ENCODE results near the gene FZD1. TPM values are rescaled to one million over a fixed set of nuclear protein-coding genes. Genes with fewer than 3 reads are reported as not detected.
A peak's percentile ranks its signal among the peaks of the same experiment; 100 is the strongest.

The FZD1 gene
- total RNA-seq, 1 experiment from 2014 or later = 2.7 TPM

GRCh38 chr7:91291902-91292301 is 27.7 kb downstream of the FZD1 start:
- Histone ChIP-seq H3K27ac (ENCODE audit: low read length) (no peak overlapping the region), H3K79me2 (ENCODE audit: low read length) (no peaks in the 10 kb centered on the region), H3K4me2 (ENCODE audit: low read length) (no peak overlapping the region), H3K9me2 (replicated peaks; ENCODE audit: low read length) (no peaks in the 10 kb centered on the region), H3K9ac (ENCODE audit: low read length) (no peak overlapping the region), H3K36me3 (ENCODE audit: low read depth, low read length) (no peaks in the 10 kb centered on the region), H2AFZ (ENCODE audit: low read length) (no peak overlapping the region), H3K27me3 (ENCODE audit: low read length) (no peaks in the 10 kb centered on the region; the same call in 1 of the 2 replicates), H3K4me3 (ENCODE audit: low read length) (no peak overlapping the region), H4K20me1 (ENCODE audit: low read length) (peaks cover 4% of the 10 kb centered on the region; the same call in 1 of the 2 replicates), H3F3A (ENCODE audit: low read length, unreplicated experiment) (no peaks in the 10 kb centered on the region), H3K9me3 (ENCODE audit: low read length) (no peaks in the 10 kb centered on the region), H3K4me1 (ENCODE audit: insufficient read depth, low read length) (no peaks in the 10 kb centered on the region; the same call in 1 of the 2 replicates)
- POLR2A ChIA-PET (ENCODE audit: unreplicated experiment) = no interaction called here
- intact Hi-C loops (cut with micrococcal nuclease) = no loop called here
- TF ChIP-seq EZH2 (IDR thresholded peaks at IDR 0.05; ENCODE audit: low read length, unreplicated experiment) (no peak), CTCF (conservative IDR thresholded peaks at IDR 0.05; ENCODE audit: low read depth, low read length) (no peak; the same call in 1 of the 2 replicates), EZH2phosphoT487 (IDR thresholded peaks at IDR 0.05; ENCODE audit: borderline replicate concordance, low read length) (no peak)
- BruUV-seq (replicated peaks) = no TSS peak
- CTCF ChIA-PET = no interaction called here
- DNase-seq = no peak
- ATAC-seq = peak; percentile 23; the same call in 1 of the 2 replicates

GRCh38 chr7:91292506-91292905 is 28.3 kb downstream of the FZD1 start:
- no peak for TF ChIP-seq CTCF (conservative IDR thresholded peaks at IDR 0.05; ENCODE audit: low read depth, low read length)
- TF ChIP-seq EZH2phosphoT487 (IDR thresholded peaks at IDR 0.05; ENCODE audit: borderline replicate concordance, low read length) = no peak
- TF ChIP-seq EZH2 (IDR thresholded peaks at IDR 0.05; ENCODE audit: low read length, unreplicated experiment) = no peak

GRCh38 chr7:91293136-91293535 is 28.9 kb downstream of the FZD1 start:
- no peaks in the 10 kb centered on the region for H3K36me3 ChIP-seq (ENCODE audit: low read depth, low read length)
- H3K4me3 ChIP-seq (ENCODE audit: low read length) = no peak overlapping the region
- H3K9me3 ChIP-seq (ENCODE audit: low read length) = no peaks in the 10 kb centered on the region
- H4K20me1 ChIP-seq (ENCODE audit: low read length) = peaks cover 4% of the 10 kb centered on the region; the same call in 1 of the 2 replicates
- H3K4me1 ChIP-seq (ENCODE audit: insufficient read depth, low read length) = no peaks in the 10 kb centered on the region; the same call in 1 of the 2 replicates
- H2AFZ ChIP-seq (ENCODE audit: low read length) = no peak overlapping the region
- ChIA-PET POLR2A (ENCODE audit: unreplicated experiment) (no interaction called here), CTCF (no interaction called here)
- H3K27me3 ChIP-seq (ENCODE audit: low read length) = peaks cover 9% of the 10 kb centered on the region; the same call in 1 of the 2 replicates
- H3K27ac ChIP-seq (ENCODE audit: low read length) = no peak overlapping the region
- peak overlapping the region; percentile 10; the same call in 1 of the 2 replicates for H3K4me2 ChIP-seq (ENCODE audit: low read length)
- no peaks in the 10 kb centered on the region for H3F3A ChIP-seq (ENCODE audit: low read length, unreplicated experiment)
- no peaks in the 10 kb centered on the region for H3K9me2 ChIP-seq (replicated peaks; ENCODE audit: low read length)
- no peaks in the 10 kb centered on the region for H3K79me2 ChIP-seq (ENCODE audit: low read length)
- ATAC-seq (no peak), DNase-seq (no peak)
- no TSS peak for BruUV-seq (replicated peaks)
- TF ChIP-seq EZH2phosphoT487 (IDR thresholded peaks at IDR 0.05; ENCODE audit: borderline replicate concordance, low read length) (no peak), CTCF (conservative IDR thresholded peaks at IDR 0.05; ENCODE audit: low read depth, low read length) (no peak), EZH2 (IDR thresholded peaks at IDR 0.05; ENCODE audit: low read length, unreplicated experiment) (no peak)
- intact Hi-C loops (cut with micrococcal nuclease) = no loop called here
- H3K9ac ChIP-seq (ENCODE audit: low read length) = no peak overlapping the region

More at GRCh38 chr7:91292506-91292905, 28.3 kb downstream of the FZD1 start:
- H3K79me2 ChIP-seq (ENCODE audit: low read length) = no peaks in the 10 kb centered on the region
- H3K9ac ChIP-seq (ENCODE audit: low read length) = no peak overlapping the region
- H3K4me2 ChIP-seq (ENCODE audit: low read length) = peak overlapping the region; percentile 10; the same call in 1 of the 2 replicates
- peaks cover 4% of the 10 kb centered on the region; the same call in 1 of the 2 replicates for H4K20me1 ChIP-seq (ENCODE audit: low read length)
- ChIA-PET CTCF (no interaction called here), POLR2A (ENCODE audit: unreplicated experiment) (no interaction called here)
- no peak overlapping the region for H3K27ac ChIP-seq (ENCODE audit: low read length)
- no peaks in the 10 kb centered on the region; the same call in 1 of the 2 replicates for H3K4me1 ChIP-seq (ENCODE audit: insufficient read depth, low read length)
- no peaks in the 10 kb centered on the region for H3F3A ChIP-seq (ENCODE audit: low read length, unreplicated experiment)
- H3K36me3 ChIP-seq (ENCODE audit: low read depth, low read length) = no peaks in the 10 kb centered on the region
- peak; percentile 54 for DNase-seq
- ATAC-seq = peak; percentile 79
- H3K9me2 ChIP-seq (replicated peaks; ENCODE audit: low read length) = no peaks in the 10 kb centered on the region
- peaks cover 3% of the 10 kb centered on the region; the same call in 1 of the 2 replicates for H3K27me3 ChIP-seq (ENCODE audit: low read length)
- no TSS peak for BruUV-seq (replicated peaks)
- intact Hi-C loops (cut with micrococcal nuclease) = no loop called here
- H3K9me3 ChIP-seq (ENCODE audit: low read length) = no peaks in the 10 kb centered on the region
- H2AFZ ChIP-seq (ENCODE audit: low read length) = no peak overlapping the region
- no peak overlapping the region for H3K4me3 ChIP-seq (ENCODE audit: low read length)
